HepG2 (cell line): ENCODE measurements around the gene KCNK15. TPM values are rescaled to one million over a fixed set of nuclear protein-coding genes. Genes with fewer than 3 reads are reported as not detected.

Experiments used
- ATAC-seq: fragments of 200-7000 bp; cut with Tn5 transposase; 3 replicates; pipeline ENCODE4 v1.9.1; 2020; ENCODE audit warnings: mild to moderate bottlenecking, moderate library complexity
- BruUV-seq: library from RNA; stranded (reverse); fragments of 400-500 nt; replicated peaks from 2 replicates; lab custom pipeline; 2021; lab: Mats Ljungman, UMichigan
- CTCF ChIA-PET: fragments of 300-600 bp; formaldehyde crosslinking; extraction: SDS; loops from one replicate; lab custom pipeline; 2021; ENCODE audit warnings: low total read pairs, inconsistent platforms, low intra/inter-chr PET ratio; lab: Yijun Ruan, JAX
- POLR2A ChIA-PET: fragments of 350-600 bp; sonication (Branson Sonifier 250); formaldehyde crosslinking; loops from one replicate; lab custom pipeline; 2020; ENCODE audit warnings: antibody characterized with exemption, inconsistent platforms; lab: Yijun Ruan, JAX
- DNase-seq: peaks from one replicate; pipeline ENCODE4 v3.0.0-alpha.2; 2015; ENCODE audit warnings: low spot score
- FAIRE-seq: peaks from 3 replicates; lab custom pipeline; 2011; peaks lifted over from hg19 to GRCh38; lab: Jason Lieb, UNC
- H2AFZ ChIP-seq: one replicate; pipeline ENCODE4 v1.6.1; 2011; ENCODE audit warnings: low read length, inconsistent platforms
- H3K27ac ChIP-seq: fragments of 300-600 bp; 3 replicates; pipeline ENCODE4 v1.8.0; 2011; ENCODE audit warnings: mixed run types, mild to moderate bottlenecking, mixed read lengths, low read length, inconsistent platforms; ENCODE audit not compliant: insufficient read depth; ENCODE audit errors: extremely low read length
- H3K27me3 ChIP-seq, 2 experiments: fragments of 200-600 bp in 1 of 2; 2 replicates in 1 of 2; 3 replicates in 1 of 2; pipeline versions ENCODE4 v1.6.0 to v1.8.0; 2011; ENCODE audit warnings: low read length in 2 of 2, mild to moderate bottlenecking in 2 of 2, moderate library complexity in 2 of 2, inconsistent platforms in 1 of 2; ENCODE audit not compliant: insufficient read depth in 2 of 2, control insufficient read depth in 1 of 2
- H3K36me3 ChIP-seq, 2 experiments: fragments of 200-600 bp in 1 of 2; replicated peaks in 1 of 2; 2 replicates in 1 of 2; 3 replicates in 1 of 2; pipeline versions ENCODE4 v1.5.1 to v1.8.0; 2011; ENCODE audit warnings: low read length in 2 of 2, inconsistent platforms in 1 of 2; ENCODE audit not compliant: insufficient read depth in 2 of 2, control insufficient read depth in 1 of 2
- H3K4me1 ChIP-seq: 2 replicates; pipeline ENCODE4 v1.5.1; 2012; ENCODE audit warnings: low read length, inconsistent platforms; ENCODE audit not compliant: insufficient read depth
- H3K4me2 ChIP-seq: 2 replicates; pipeline ENCODE4 v1.6.0; 2011; ENCODE audit warnings: low read depth, low read length, inconsistent platforms
- H3K4me3 ChIP-seq, 3 experiments: fragments of 200-600 bp in 1 of 3; sonication (generic), shearing (Covaris generic) in 1 of 3; replicated peaks in 1 of 3; 2 replicates each; pipeline ENCODE4 v1.5.1; 2011 to 2016; ENCODE audit warnings: low read length in 3 of 3, inconsistent platforms in 2 of 3, low read depth in 2 of 3, mild to moderate bottlenecking in 2 of 3, control low read depth in 1 of 3, mixed read lengths in 1 of 3; ENCODE audit not compliant: insufficient read depth in 1 of 3
- H3K79me2 ChIP-seq: one replicate; pipeline ENCODE4 v1.6.1; 2011; ENCODE audit warnings: low read length, inconsistent platforms; ENCODE audit not compliant: insufficient read depth
- H3K9ac ChIP-seq: 2 replicates; pipeline ENCODE4 v1.6.0; 2011; ENCODE audit warnings: mild to moderate bottlenecking, low read depth, low read length, inconsistent platforms; ENCODE audit not compliant: insufficient read depth
- H3K9me3 ChIP-seq: 2 replicates; pipeline ENCODE4 v1.5.1; 2012; ENCODE audit warnings: mild to moderate bottlenecking, low read length
- H4K20me1 ChIP-seq: 2 replicates; pipeline ENCODE4 v1.6.0; 2011; ENCODE audit warnings: inconsistent platforms, mild to moderate bottlenecking, low read length, moderate library complexity; ENCODE audit not compliant: insufficient read depth
- BRD4 ChIP-seq: sonication (generic); formaldehyde crosslinking; IDR thresholded peaks from 2 replicates; pipeline ENCODE4 v1.4.0; 2020; ENCODE audit warnings: missing genetic modification reagents
- CENPT ChIP-seq: sonication (generic); formaldehyde crosslinking; IDR thresholded peaks from 2 replicates; pipeline ENCODE4 v1.8.0; 2022; ENCODE audit warnings: low read depth, mild to moderate bottlenecking, moderate library complexity, missing genetic modification reagents
- JUND ChIP-seq: sonication (generic); formaldehyde crosslinking; IDR thresholded peaks from 2 replicates; pipeline ENCODE4 v1.8.0; 2022; ENCODE audit warnings: mild to moderate bottlenecking, missing genetic modification reagents
- KLF15 ChIP-seq: sonication (generic); formaldehyde crosslinking; IDR thresholded peaks from 2 replicates; pipeline ENCODE4 v1.8.1; 2023; ENCODE audit warnings: borderline replicate concordance, mild to moderate bottlenecking, inconsistent platforms, missing genetic modification reagents, mixed read lengths
- PHF8 ChIP-seq: sonication (generic); formaldehyde crosslinking; IDR thresholded peaks from 2 replicates; pipeline ENCODE4 v1.5.0; 2020; ENCODE audit warnings: missing genetic modification reagents
- TFDP2 ChIP-seq: sonication (generic); formaldehyde crosslinking; IDR thresholded peaks from 2 replicates; pipeline ENCODE4 v1.4.0; 2020; ENCODE audit warnings: missing genetic modification reagents
- ZBTB43 ChIP-seq: sonication (generic); formaldehyde crosslinking; conservative IDR thresholded peaks from 2 replicates; pipeline ENCODE4 v1.4.0; 2020; ENCODE audit warnings: missing genetic modification reagents
- ZFP90 ChIP-seq: sonication (generic); formaldehyde crosslinking; IDR thresholded peaks from 2 replicates; pipeline ENCODE4 v1.8.0; 2022; ENCODE audit warnings: missing genetic modification reagents, mild to moderate bottlenecking, inconsistent platforms, borderline replicate concordance
- ZNF263 ChIP-seq: sonication (generic); formaldehyde crosslinking; IDR thresholded peaks from 2 replicates; pipeline ENCODE4 v1.4.0; 2020; ENCODE audit warnings: missing genetic modification reagents
- ZNF547 ChIP-seq: sonication (generic); formaldehyde crosslinking; IDR thresholded peaks from 2 replicates; pipeline ENCODE4 v1.5.1; 2020; ENCODE audit warnings: mild to moderate bottlenecking, missing genetic modification reagents
- ZNF598 ChIP-seq: sonication (generic); formaldehyde crosslinking; IDR thresholded peaks from 2 replicates; pipeline ENCODE4 v1.5.1; 2020; ENCODE audit warnings: mild to moderate bottlenecking, missing genetic modification reagents, borderline replicate concordance
- WGBS: methylation state at CpG from one replicate; pipeline ENCODE4 v1.1.6; 2017; ENCODE audit warnings: low lambda C conversion rate; 5-methylcytosine and 5-hydroxymethylcytosine counted together
- in situ Hi-C: cut with HindIII; loops from 2 replicates; pipeline ENCODE4 v1.10.0; 2017; ENCODE audit warnings: low pct_unique_long_range_greater_than_20kb; ENCODE audit not compliant: extremely low pct_ligation_motif_present
- intact Hi-C: fragments of 100-400 bp; cut with micrococcal nuclease; formaldehyde crosslinking; loops from one replicate; pipeline ENCODE4 v1.10.0; 2022; ENCODE audit not compliant: unreplicated experiment
- polyA plus RNA-seq, 8 experiments: library from polyadenylated mRNA; depleted of rRNA in 3 of 8; stranded (reverse) in 7 of 8; unstranded in 1 of 8; fragments of >200 nt; fragmentation: Illumina TruSeq in 4 of 8; extraction: Trizol in 4 of 8; gene quantifications; 2 replicates each; pipeline versions ENCODE4 v1.2.1 to v1.2.3, GENCODE V29; 2011 to 2016; ENCODE audit warnings: low read depth in 4 of 8, missing spikeins in 1 of 8, mixed read lengths in 1 of 8; ENCODE audit not compliant: insufficient read depth in 1 of 8
- total RNA-seq, 5 experiments: library from RNA; depleted of rRNA; stranded (reverse); fragments of >200 nt; fragmentation: Illumina TruSeq; extraction: Trizol; gene quantifications; 2 replicates each; pipeline ENCODE4 v1.2.3, GENCODE V29; 2016; ENCODE audit warnings: low read depth in 1 of 5

The KCNK15 gene
- total and polyA plus RNA-seq, 2 of the 13 experiments (the other 11 are each of a cell fraction or from before 2014, with no cell fraction given) = 0.03 TPM; not detected in 1

- Histone ChIP-seq H3K4me1 (no peaks in the 10 kb centered on the region), H3K9me3 (no peaks in the 10 kb centered on the region), H2AFZ (no peak overlapping the region), H3K79me2 (no peaks in the 10 kb centered on the region), H3K4me3 (no peak overlapping the region), H4K20me1 (no peaks in the 10 kb centered on the region), H3K4me2 (no peak overlapping the region), H3K36me3 (no peaks in the 10 kb centered on the region), H3K27ac (no peak overlapping the region), H3K9ac (no peak overlapping the region), H3K27me3 (peaks cover 2 to 20% of the 10 kb centered on the region in 2 experiments; a peak in 2 of 5 replicates)
- ChIA-PET POLR2A (no interaction called here), CTCF (no interaction called here)
- ATAC-seq (peak; percentile 40; the same call in 2 of the 3 replicates), FAIRE-seq (no peak), DNase-seq (no peak)
- no TSS peak for BruUV-seq
- 11% methylated on average over 8 of the region's 8 CpGs for WGBS
- in situ Hi-C loops = no loop called here
- TF ChIP-seq PHF8 = no peak
- TF ChIP-seq ZNF263 (CRISPR knock-in tag) = 0 out of 2 replicates have a peak, but pooled peaks have one; percentile 45
- TF ChIP-seq ZFP90 (CRISPR knock-in tag) = no peak
- no peak for TF ChIP-seq ZBTB43 (CRISPR knock-in tag)
- intact Hi-C loops = no loop called here
These were observed 27.0 kb downstream of the KCNK15 start for GRCh38 chr20:44772636-44773035.

GRCh38 chr20:44773070-44773829 is 27.6 kb downstream of the KCNK15 start:
- no peak overlapping the region for H2AFZ ChIP-seq

More at GRCh38 chr20:44773070-44773829, 27.6 kb downstream of the KCNK15 start:
- H3K9me3 ChIP-seq = no peaks in the 10 kb centered on the region
- no peaks in the 10 kb centered on the region for H3K36me3 ChIP-seq
- POLR2A ChIA-PET = no interaction called here
- no peaks in the 10 kb centered on the region for H3K79me2 ChIP-seq
- H3K27ac ChIP-seq = no peak overlapping the region
- H3K27me3 ChIP-seq = peaks cover 2 to 20% of the 10 kb centered on the region in 2 experiments; a peak in 2 of 5 replicates
- no peak for FAIRE-seq
- H4K20me1 ChIP-seq = no peaks in the 10 kb centered on the region
- H3K4me2 ChIP-seq = no peak overlapping the region
- BruUV-seq = no TSS peak
- TF ChIP-seq CENPT (CRISPR knock-in tag) = no peak
- no peak for TF ChIP-seq BRD4
- no peak for TF ChIP-seq JUND (CRISPR knock-in tag)
- TF ChIP-seq TFDP2 (CRISPR knock-in tag) = no peak
- TF ChIP-seq ZNF598 (CRISPR knock-in tag) = no peak
- no peak for TF ChIP-seq ZNF547 (CRISPR knock-in tag)
- no peak for TF ChIP-seq KLF15
- TF ChIP-seq, all 625 proteins: peak for 0
- in situ Hi-C loops = no loop called here
- Histone ChIP-seq H3K9ac (no peak overlapping the region), H3K4me3 (no peak overlapping the region), H3K4me1 (no peaks in the 10 kb centered on the region)
- CTCF ChIA-PET = no interaction called here
- 3% methylated on average over 10 of the region's 10 CpGs for WGBS
- ATAC-seq = peak; percentile 26
- intact Hi-C loops = no loop called here
- no peak for DNase-seq
